Activated gamma-delta T cell (primary cell): Measurements from ENCODE around the gene ARHGEF26.
A peak's percentile ranks its signal among the peaks of the same experiment; 100 is the strongest.

Source experiments
- DNase-seq: peaks from one replicate; lab custom pipeline; 2025; lab: John Stamatoyannopoulos, UW
- total RNA-seq, 2 donors: gene quantifications; one replicate each; lab custom pipeline; 2026; lab: John Stamatoyannopoulos, UW

ARHGEF26 gene
- 0.39 to 0.97 reads per million in 2 donors for total RNA-seq

GRCh38 chr3:154120961-154121700, at the start of gene ARHGEF26:
TSS of gene ARHGEF26 (plus strand) at chr3:154121390. CDS start at chr3:154121993, 603 bp downstream.
- DNase-seq = peak; percentile 22

- no peak for DNase-seq
Observed at GRCh38 chr3:154074966-154075365, 46.2 kb upstream of the ARHGEF26 start.

- no peak for DNase-seq
Observed at GRCh38 chr3:154078672-154079071, 42.5 kb upstream of the ARHGEF26 start.

GRCh38 chr3:154081305-154081704, 39.9 kb upstream of the ARHGEF26 start:
- DNase-seq = no peak

GRCh38 chr3:154085071-154085470, 36.1 kb upstream of the ARHGEF26 start:
- DNase-seq = no peak

GRCh38 chr3:154085799-154086198, 35.4 kb upstream of the ARHGEF26 start:
- no peak for DNase-seq

DNA sequence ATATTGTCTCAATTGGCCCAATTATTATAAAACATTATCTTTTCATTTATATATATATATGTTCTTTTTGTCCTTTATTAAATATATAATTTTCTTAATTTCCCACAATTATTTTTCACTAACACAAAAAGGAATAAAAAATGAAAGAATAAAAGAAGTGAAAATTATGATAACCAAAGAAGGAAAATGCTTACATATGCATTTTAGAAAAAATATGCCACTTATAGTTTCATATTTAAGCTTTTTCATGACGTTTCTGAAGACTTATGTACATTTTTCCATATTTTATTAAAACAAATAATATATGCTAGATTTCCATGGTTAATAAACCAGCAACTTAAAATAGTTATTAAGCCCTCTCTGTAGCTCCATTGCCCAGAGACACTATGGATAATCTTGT, 34.9 kb upstream of the ARHGEF26 start:
- no peak for DNase-seq

DNA sequence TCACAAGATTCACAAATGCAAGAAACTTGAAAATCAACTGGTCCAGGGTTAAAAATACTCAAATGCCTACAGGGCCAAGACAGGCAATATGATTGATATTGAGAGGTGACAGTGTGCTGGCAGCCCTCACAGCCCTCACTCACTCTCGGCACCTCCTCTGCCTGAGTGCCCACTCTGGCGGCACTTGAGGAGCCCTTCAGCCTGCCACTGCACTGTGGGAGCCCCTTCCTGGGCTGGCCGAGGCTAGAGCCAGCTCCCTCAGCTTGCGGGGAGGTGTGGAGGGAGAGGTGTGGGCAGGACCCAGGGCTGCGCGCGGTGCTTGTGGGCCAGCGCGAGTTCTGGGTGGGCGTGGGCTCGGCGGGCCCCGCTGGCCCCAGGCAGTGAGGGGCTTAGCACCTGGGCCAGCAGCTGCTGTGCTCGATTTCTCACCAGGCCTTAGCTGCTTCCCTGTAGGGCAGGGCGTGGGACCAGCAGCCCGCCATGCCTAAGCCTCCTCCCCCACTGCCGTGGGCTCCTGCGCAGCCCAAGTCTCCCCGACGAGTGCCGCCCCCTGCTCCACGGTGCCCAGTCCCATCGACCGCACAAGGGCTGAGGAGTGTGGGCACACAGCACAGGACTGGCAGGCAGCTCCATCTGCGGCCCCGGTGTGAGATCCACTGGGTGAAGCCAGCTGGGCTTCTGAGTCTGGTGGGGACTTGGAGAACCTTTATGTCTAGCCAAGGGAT, 33.3 kb upstream of the ARHGEF26 start:
- DNase-seq = peak; percentile 5

DNA sequence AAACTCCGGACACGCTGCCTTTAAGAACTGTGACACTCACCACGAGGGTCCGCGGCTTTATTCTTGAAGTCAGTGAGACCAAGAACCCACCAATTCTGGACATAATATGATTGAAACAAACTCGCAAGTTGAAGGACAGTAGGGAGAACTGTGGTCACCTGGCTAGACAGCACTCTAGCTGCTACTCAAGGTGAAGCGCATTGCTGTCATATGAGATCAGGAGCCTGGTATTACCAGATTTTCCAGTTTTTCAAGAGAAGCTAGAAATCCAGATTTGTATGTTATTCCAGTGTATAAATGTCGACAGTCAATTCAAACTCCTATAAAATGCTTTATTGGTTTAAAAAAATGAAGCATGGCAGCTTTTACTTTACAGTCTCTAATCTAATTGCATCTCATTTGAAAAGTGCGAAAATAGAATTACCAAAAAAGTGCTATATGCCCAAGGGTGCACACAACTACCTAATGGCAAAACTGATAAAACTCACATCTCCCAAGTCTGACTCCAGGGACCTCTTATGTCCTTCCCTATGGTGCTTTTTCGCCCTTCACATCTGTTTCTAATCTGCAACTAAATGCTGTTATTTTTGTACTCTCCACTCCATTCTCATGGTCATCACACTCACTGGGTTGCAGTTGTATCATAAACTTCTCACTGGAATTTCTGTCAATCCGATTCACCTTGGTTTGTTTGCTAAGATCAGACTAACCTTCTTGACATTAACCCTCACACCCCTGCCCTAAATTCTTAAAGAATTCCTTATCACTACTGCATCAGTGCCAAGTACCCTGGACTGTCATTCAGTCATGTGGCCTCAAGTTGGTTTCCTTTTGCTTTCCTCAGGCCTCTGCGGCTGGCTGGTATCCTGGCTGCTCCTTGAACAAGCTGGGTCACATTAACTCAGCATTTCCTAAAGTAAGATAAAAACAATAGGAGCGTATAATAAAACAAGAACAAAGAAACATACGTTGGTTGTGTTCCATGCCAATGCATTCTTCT, 31.5 kb upstream of the ARHGEF26 start:
- no peak for DNase-seq

- no peak for DNase-seq
Observed at GRCh38 chr3:154094051-154094450, 27.1 kb upstream of the ARHGEF26 start.

- DNase-seq = no peak
Observed at GRCh38 chr3:154095832-154096421, 25.3 kb upstream of the ARHGEF26 start.

DNA sequence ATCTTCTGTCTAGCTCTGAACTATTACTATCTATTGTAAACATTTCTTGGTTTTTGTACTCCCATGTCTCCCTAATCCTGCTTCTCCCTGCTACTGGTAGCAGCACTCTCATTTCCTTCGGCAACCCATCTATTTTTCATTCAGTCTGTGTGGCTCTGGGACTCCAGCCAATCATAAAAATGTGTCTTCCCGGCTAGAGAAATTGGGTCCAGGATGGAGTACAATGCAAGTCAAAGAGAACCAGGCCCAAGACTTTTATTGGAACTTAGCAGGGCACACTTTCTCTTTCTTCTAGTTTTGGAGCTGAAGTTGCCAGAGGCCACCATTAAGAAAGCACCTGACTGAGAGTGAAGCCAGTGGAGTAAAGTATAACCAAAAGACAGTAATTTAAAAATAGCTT, 22.8 kb upstream of the ARHGEF26 start:
- DNase-seq = no peak

- no peak for DNase-seq
Observed at GRCh38 chr3:154100556-154100955, 20.6 kb upstream of the ARHGEF26 start.

- DNase-seq = no peak
Observed at GRCh38 chr3:154101250-154101649, 19.9 kb upstream of the ARHGEF26 start.

- no peak for DNase-seq
Observed at GRCh38 chr3:154102225-154102624, 19.0 kb upstream of the ARHGEF26 start.

GRCh38 chr3:154105218-154105975, 15.8 kb upstream of the ARHGEF26 start:
- DNase-seq = no peak

DNA sequence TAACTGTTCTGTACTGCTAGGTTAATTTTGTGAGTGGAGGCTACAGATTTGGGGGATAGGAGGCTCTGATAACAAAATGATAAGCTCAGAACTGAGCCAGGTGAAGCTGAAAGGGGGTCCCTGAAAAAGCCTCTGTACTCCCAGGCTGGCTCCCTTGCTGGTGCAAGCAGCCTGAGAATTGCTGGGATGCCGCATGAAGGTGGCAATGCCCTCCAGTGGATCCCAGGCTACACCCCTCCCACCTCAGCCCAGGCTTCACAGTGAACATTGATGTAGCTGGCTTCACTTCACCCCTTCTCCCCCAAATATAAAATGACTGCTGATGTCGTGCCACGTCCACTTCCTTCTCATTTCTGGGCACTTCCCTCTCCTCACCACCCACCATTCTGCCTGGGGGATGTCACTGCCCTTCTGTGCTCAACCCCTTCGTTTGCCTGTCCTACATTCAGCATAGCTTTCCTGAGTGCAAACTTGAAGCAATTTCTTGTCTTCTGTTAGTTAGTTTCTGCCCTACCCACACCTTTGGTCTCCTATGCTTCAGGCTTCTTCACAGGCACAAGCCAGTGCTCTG, 9.7 kb upstream of the ARHGEF26 start:
- DNase-seq = no peak

DNA sequence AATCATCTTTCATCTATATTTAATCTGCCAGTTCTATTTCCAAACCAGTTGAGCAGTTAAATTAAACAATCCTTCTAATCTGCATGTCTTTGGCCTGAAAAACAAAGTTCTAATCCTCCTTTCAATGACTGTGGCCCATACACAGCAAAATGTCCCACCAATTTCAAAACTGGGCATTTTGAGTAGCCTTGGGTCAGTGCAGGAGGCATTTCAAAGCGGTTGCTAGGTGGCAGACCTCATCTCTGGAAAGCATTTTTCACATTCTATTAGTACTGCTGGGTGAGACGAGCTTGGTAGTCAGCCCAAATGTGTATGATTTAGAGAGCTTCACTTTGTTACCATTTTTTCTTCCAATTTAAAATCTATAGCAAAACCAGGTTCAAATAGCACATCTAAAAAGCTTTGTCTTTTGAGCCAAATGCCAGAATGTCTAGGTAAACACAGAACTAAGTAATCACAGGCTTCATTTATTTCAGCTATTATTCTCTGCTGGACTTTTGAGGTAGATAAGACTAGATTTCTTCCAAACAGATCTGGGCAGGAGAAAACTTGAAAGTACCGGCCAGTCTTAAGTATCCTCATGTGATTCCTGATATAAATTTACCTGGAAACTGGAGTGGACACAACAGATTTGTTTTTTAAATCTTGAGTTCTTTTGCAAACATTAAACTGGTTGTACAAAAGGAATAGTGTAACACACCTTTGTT, 8.9 kb upstream of the ARHGEF26 start:
- DNase-seq = no peak

GRCh38 chr3:154113609-154114008, 7.6 kb upstream of the ARHGEF26 start:
- no peak for DNase-seq

DNA sequence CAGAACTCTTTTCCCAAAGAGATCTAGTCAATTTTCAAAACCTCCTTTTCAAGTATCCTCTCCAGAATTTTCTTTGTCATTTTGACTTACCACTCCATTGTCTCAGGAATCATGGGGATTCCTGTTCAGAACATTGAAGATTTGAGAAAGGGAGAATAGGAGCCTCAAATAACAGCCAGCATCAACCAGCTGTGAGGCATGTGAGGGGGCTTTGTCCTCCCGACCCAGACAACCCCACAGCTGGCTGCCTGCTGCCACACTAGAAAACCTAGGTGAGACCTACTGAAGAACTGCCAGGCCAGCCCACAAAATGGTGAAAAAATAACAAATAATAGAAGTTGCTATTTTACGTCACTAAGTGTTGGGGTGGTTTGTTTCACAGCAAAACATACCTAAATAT, 5.9 kb upstream of the ARHGEF26 start:
- no peak for DNase-seq
